Activated T-helper 2 cell treated with anti-CD3 and anti-CD28 coated beads, Interferon-gamma antibody, Interleukin-2, Interleukin-4, amounts not matched to agents 10 μg/mL and 5 μg/mL and 100 μg/mL, durations not matched to agents 14 hours and 24 hours and 36 hours (primary cell): ENCODE measurements around the gene TM7SF2. TPM values are rescaled to one million over a fixed set of nuclear protein-coding genes. Genes with fewer than 3 reads are reported as not detected.

Experiments used
- DNase-seq: peaks from one replicate; pipeline ENCODE4 v3.0.0; 2021; ENCODE audit warnings: low spot score
- H3K27ac Mint-ChIP-seq: one replicate; pipeline ENCODE4 v1.8.0; 2021; ENCODE audit warnings: mixed read lengths
- H3K27me3 Mint-ChIP-seq: one replicate; pipeline ENCODE4 v1.8.0; 2021; ENCODE audit warnings: low read depth, mixed read lengths
- H3K36me3 Mint-ChIP-seq: one replicate; pipeline ENCODE4 v1.8.0; 2021; ENCODE audit warnings: low read depth, mixed read lengths
- H3K4me1 Mint-ChIP-seq: one replicate; pipeline ENCODE4 v1.8.0; 2021; ENCODE audit warnings: low read depth, mixed read lengths
- H3K4me3 Mint-ChIP-seq: one replicate; pipeline ENCODE4 v1.8.0; 2021; ENCODE audit warnings: low read depth, mild to moderate bottlenecking, moderate library complexity, mixed read lengths
- H3K9me3 Mint-ChIP-seq: one replicate; pipeline ENCODE4 v1.8.0; 2021; ENCODE audit warnings: mixed read lengths
- intact Hi-C: fragments of 100-400 bp; cut with micrococcal nuclease; formaldehyde crosslinking; loops from one replicate; pipeline ENCODE4 v1.15.1; 2023
- total RNA-seq: library from RNA; stranded (reverse); gene quantifications from 2 replicates; pipeline ENCODE4 v1.2.3, GENCODE V29; 2022

Gene TM7SF2
- total RNA-seq, 1 donor from 2014 or later = 36.9 TPM

DNA sequence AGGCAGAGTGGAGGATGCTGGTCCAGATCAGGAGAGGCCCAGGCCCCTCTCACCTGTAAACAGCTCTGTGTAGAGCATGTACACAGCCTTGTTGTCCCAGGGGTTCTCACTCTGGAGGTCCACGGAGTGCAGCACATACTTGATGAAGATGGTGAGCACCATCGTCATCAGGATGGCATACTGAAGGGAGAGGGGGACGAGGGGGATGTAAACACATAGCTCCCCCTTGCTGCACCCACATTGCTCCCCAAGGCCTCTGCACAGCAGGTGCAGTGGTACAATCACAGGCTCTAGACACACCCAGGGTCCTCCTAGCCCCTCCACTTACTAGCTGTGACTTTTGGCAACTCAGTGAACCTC lies 19.7 kb downstream of the TM7SF2 start:
- DNase-seq = no peak
- Mint-ChIP-seq H3K36me3 (peaks cover 57% of the 10 kb centered on the region), H3K4me1 (peaks cover 23% of the 10 kb centered on the region), H3K4me3 (no peak overlapping the region), H3K27ac (no peak overlapping the region), H3K9me3 (no peaks in the 10 kb centered on the region), H3K27me3 (no peaks in the 10 kb centered on the region)
- intact Hi-C loops = loop anchor here (5.0 kb wide), 1 partner anchor 131 kb away; the partner anchor contains the start of gene POLA2

DNA sequence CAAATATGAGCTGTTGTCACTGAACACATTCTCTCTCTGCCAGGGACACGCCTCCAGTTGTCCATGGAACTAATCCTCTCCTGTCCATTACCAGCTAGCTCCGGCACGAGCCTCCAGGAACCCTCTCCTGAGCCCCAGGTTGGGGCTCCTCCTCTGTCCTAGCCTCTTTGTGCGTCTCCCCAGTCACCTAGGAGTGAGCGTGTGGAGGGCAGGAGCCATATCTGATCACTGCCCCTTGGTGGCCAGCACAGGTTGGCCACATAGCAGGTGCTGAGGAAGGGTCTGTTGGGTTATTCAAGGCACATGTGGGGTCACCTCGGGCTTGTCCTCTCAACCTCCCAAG lies 20.2 kb downstream of the TM7SF2 start:
- no peak overlapping the region for H3K27ac Mint-ChIP-seq
- H3K36me3 Mint-ChIP-seq = peaks cover 52% of the 10 kb centered on the region
- H3K4me3 Mint-ChIP-seq = no peak overlapping the region
- no peaks in the 10 kb centered on the region for H3K9me3 Mint-ChIP-seq
- intact Hi-C loops = loop anchor here (5.0 kb wide), 1 partner anchor 130 kb away; the partner anchor contains the start of gene POLA2
- H3K4me1 Mint-ChIP-seq = peaks cover 26% of the 10 kb centered on the region
- no peak for DNase-seq
- H3K27me3 Mint-ChIP-seq = no peaks in the 10 kb centered on the region

DNA sequence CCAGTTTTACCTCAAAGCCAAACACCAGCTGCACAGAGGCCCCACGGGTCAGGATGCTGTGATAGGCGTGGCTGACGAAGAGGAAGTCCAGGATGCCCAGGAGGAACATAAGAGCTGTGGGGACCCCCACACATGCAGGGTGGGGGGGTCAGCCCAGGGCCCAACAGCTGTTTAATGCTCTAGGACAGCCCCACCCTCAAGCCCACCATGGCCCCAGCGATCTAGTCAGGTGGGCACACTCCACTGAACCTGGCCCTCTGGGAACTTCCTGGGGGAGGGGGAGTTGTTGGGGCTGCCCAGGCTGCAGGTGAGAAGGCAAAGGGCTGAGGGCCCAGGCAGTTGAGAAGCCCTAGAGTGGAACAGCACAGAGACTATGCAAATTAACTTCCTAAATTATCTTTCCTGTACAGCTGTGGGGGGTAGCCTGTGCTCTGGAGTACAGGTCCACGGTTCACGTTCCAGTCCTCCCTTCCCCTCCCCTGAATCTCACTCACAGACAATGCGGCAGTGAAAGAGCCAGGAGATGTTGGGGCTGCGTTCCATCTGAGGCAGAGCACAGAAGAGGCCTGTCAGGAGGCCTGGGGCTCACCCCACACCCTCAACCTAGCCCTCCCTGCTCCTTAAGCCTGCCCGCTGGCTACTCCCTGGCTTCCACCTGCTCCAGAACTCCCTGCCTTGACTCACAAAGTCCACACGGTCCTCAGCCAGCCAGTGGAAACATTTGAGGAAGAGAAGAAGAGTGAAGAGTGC lies 20.7 kb downstream of the TM7SF2 start:
- no peak overlapping the region for H3K27ac Mint-ChIP-seq
- intact Hi-C loops = loop anchor here (5.0 kb wide), 1 partner anchor 130 kb away; the partner anchor contains the start of gene POLA2
- no peak for DNase-seq
- H3K36me3 Mint-ChIP-seq = peaks cover 47% of the 10 kb centered on the region
- no peaks in the 10 kb centered on the region for H3K27me3 Mint-ChIP-seq
- no peaks in the 10 kb centered on the region for H3K9me3 Mint-ChIP-seq
- H3K4me1 Mint-ChIP-seq = peaks cover 26% of the 10 kb centered on the region
- peak overlapping the region; percentile 96 for H3K4me3 Mint-ChIP-seq

DNA sequence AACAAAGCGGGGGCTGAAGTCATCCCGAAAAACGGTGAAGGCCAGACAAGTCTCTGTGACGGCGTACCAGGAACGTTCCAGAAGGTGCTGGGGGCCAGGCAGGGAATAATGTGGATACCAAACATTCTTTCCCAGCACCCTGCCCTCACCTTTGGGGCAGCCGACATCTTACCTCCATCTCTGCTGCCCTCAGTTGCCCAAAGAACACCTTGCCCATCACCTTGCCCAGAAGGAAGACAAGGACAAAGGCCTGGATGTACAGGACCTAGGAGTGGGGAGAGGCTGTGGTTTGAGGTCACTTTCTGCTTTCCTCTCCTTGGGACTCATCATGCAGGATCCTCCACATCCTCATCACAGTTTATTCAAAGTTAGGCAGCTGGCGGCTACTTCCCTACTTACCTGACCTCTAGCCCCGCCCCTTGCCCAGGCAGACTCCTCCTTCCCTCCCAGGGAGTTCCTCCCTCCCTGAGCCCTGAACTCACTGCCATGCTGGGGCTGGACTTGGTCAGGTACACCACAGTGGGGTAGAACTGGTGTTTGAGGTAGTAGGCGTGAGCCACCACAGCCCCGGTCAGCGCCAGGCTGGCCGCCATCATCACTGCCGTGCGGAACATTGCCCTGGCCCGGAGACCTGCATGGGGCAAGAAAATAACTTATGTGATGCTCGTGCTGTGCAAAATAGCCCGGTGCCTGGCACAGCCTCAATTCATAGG lies 21.5 kb downstream of the TM7SF2 start:
- Mint-ChIP-seq H3K9me3 (no peaks in the 10 kb centered on the region), H3K27ac (peak overlapping the region; percentile 99), H3K4me3 (peak overlapping the region; percentile 96), H3K36me3 (peaks cover 41% of the 10 kb centered on the region), H3K27me3 (no peaks in the 10 kb centered on the region), H3K4me1 (peaks cover 26% of the 10 kb centered on the region)
- peak; percentile 49 for DNase-seq
- intact Hi-C loops = loop anchor here (5.0 kb wide), 1 partner anchor 129 kb away; the partner anchor contains the start of gene POLA2

DNA sequence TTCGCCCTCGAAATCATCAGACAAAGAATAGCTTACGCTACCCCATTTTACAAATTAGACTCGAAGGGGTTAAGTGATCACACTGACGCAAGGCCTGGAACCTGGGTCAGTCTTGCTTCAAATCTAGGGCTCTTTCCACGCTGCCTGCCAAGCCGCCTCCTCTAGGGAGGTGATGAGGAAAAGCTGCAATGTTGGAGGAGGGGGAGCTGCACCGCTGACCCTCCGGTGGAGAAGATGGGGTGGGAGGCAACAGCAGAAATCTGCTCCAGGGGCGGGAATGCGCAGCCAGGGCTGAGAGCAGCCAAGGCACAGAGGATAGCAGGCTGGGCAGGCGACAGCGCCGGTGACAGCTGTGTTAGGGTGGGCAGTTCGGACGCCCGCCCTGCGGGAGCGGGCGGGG lies 22.1 kb downstream of the TM7SF2 start:
- intact Hi-C loops = loop anchor here (2.0 to 5.0 kb wide), 3 partner anchors 17 to 129 kb away; partner anchors contain the start of genes CAPN1, POLA2 and ZNHIT2
- H3K4me1 Mint-ChIP-seq = peaks cover 26% of the 10 kb centered on the region
- H3K27ac Mint-ChIP-seq = peak overlapping the region; percentile 99
- DNase-seq = peak; percentile 12
- H3K4me3 Mint-ChIP-seq = peak overlapping the region; percentile 96
- H3K9me3 Mint-ChIP-seq = no peaks in the 10 kb centered on the region
- no peaks in the 10 kb centered on the region for H3K27me3 Mint-ChIP-seq
- peaks cover 35% of the 10 kb centered on the region for H3K36me3 Mint-ChIP-seq

DNA sequence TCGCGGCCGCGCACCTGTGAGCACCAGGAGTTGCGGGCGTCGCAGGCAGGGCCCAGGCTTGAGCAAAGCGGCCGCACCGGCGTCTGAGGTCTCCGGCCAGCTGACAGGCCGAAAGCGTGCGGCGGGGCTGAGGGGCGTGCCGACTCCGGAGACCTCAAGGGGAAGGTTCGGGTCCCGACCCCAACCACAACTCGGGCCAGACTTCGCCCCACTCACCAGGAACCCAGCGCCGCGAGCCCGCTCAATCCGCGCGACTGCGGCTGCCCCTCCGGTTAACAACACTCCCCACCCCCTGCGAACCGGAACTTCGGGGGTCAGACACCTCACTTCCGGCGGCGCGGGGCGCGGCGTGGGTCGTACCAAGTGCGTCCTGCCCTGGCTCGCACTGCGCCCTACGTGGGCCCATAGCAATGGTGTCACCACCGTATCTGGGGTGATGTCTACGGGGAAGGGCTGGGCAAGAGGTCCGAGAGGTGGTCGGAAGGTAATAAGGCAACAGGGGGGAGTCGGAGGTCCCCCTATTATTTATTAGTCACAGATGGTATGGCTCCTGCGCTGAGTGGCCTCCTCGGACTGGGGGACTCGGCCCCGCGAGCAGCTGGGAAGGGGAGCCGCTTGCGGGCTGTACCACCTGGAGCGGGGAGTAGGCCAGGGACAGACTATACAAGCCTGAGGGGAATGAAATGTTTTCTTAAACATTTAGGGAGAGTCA lies 22.7 kb downstream of the TM7SF2 start, which contains the start of gene SYVN1:
TSS of gene SYVN1 (minus strand) at position 280 of the 712 bp plus-strand sequence. CDS start 918 bp downstream, outside the sequence.
- Mint-ChIP-seq H3K27me3 (no peaks in the 10 kb centered on the region), H3K27ac (peak within 1 kb of the TSS; percentile 99), H3K4me1 (peaks cover 26% of the 10 kb centered on the region), H3K36me3 (peaks cover 32% of the 10 kb centered on the region), H3K9me3 (no peaks in the 10 kb centered on the region), H3K4me3 (peak within 1 kb of the TSS; percentile 96)
- DNase-seq = peak; percentile 90
- intact Hi-C loops = loop anchor here (2.0 to 5.0 kb wide), 3 partner anchors 18 to 128 kb away; partner anchors contain the start of genes CAPN1, POLA2 and ZNHIT2

DNA sequence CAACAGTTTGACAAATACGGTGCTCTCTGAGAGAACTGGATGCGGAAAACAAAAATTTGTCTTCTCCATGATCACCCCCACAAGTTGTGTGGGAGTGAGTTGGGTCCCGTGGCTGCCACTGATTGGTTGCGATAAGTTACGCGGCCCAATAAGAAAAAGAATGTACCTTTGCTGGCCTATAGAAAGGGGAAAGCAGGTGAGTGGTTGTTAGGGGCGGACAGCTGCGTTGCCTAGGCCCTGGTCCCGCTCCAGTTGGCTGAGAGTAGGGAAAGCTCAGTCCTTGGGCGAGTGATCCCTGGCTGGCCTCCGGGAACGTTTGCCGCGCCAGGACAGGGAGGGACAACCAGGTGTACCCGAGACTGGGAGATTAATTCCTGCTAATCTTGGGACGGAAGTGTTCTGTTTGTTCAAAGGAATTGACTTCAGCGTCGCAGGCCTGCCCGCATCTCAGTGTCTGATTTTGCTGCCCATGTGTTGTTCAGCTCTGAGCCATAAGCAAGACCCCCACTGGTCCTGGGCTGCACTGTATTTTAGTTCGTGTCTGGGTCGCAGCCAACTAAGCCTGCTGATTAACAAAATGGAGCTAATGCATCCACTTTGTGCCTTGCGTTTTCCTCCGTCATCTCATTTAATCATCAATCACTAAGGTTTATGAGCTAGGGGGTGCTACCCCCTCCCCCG lies 23.4 kb downstream of the TM7SF2 start:
- H3K4me3 Mint-ChIP-seq = peak overlapping the region; percentile 96
- peak overlapping the region; percentile 99 for H3K27ac Mint-ChIP-seq
- no peaks in the 10 kb centered on the region for H3K9me3 Mint-ChIP-seq
- H3K27me3 Mint-ChIP-seq = peaks cover 2% of the 10 kb centered on the region
- peaks cover 26% of the 10 kb centered on the region for H3K4me1 Mint-ChIP-seq
- DNase-seq = peak; percentile 86
- peaks cover 27% of the 10 kb centered on the region for H3K36me3 Mint-ChIP-seq
- intact Hi-C loops = loop anchor here (1.0 to 5.0 kb wide), 5 partner anchors 13 to 127 kb away; partner anchors contain the start of genes CAPN1, FAU, MRPL49 and POLA2

DNA sequence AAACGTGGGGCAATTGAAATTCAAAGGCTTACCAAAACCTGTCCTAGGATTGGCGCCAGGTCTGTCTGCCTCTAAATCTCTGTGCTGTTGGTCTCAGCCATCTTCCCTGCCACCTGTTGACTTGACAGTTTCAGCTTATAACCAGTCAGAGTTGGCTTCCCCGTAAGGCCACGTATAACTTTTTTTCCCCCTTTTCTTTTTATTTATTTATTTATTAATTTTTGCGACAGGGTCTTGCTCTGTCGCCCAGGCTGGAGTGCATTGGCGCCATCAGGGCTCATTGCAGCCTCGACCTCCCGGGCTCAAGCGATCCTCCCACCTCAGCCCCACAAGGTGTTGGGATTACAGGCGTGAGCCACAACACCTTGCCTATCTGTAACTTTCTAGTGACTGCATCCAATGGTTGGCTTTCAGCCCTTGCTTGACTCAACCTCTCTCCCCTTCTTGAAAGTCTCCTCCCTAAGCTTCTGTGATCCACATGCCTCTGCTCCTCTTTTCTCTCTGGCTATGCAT lies 24.0 kb downstream of the TM7SF2 start:
- H3K27me3 Mint-ChIP-seq = peaks cover 4% of the 10 kb centered on the region
- H3K27ac Mint-ChIP-seq = peak overlapping the region; percentile 99
- peak overlapping the region; percentile 96 for H3K4me3 Mint-ChIP-seq
- H3K4me1 Mint-ChIP-seq = peaks cover 26% of the 10 kb centered on the region
- H3K9me3 Mint-ChIP-seq = no peaks in the 10 kb centered on the region
- DNase-seq = no peak
- intact Hi-C loops = loop anchor here (1.0 to 2.0 kb wide), 4 partner anchors 13 to 108 kb away; partner anchors contain the start of genes CAPN1, FAU, MRPL49 and SNX15
- H3K36me3 Mint-ChIP-seq = peaks cover 24% of the 10 kb centered on the region

DNA sequence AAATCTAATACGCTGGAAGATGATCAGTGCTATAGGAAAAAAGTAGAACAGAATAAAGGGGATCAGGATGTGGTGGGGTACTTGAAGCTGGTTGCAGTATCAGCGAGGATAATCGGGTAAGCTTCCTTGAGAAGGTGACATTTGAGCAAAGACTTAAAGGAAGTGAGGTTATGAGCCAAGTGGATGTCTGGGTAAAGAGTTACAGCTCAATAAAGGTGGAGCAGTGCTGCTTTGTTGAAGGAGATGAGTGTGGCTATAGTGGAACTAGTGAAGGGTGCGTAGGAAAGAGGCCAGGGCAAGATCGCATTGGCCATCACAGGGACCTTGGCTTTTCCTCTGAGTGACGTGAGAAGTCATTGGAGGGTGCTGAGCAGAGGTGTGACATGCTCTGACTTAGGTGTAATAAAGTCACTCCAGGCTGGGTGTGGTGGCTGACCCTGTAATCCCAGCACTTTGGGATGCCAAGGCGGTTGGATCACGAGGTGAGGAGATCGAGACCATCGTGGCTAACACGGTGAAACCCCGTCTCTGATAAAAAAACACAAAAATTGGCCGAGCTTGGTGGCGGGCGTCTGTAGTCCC lies 24.9 kb downstream of the TM7SF2 start:
- H3K4me1 Mint-ChIP-seq = peaks cover 26% of the 10 kb centered on the region
- H3K27ac Mint-ChIP-seq = no peak overlapping the region
- no peaks in the 10 kb centered on the region for H3K9me3 Mint-ChIP-seq
- H3K4me3 Mint-ChIP-seq = peak overlapping the region; percentile 74
- H3K36me3 Mint-ChIP-seq = peaks cover 15% of the 10 kb centered on the region
- DNase-seq = no peak
- intact Hi-C loops = no loop called here
- peaks cover 11% of the 10 kb centered on the region for H3K27me3 Mint-ChIP-seq

DNA sequence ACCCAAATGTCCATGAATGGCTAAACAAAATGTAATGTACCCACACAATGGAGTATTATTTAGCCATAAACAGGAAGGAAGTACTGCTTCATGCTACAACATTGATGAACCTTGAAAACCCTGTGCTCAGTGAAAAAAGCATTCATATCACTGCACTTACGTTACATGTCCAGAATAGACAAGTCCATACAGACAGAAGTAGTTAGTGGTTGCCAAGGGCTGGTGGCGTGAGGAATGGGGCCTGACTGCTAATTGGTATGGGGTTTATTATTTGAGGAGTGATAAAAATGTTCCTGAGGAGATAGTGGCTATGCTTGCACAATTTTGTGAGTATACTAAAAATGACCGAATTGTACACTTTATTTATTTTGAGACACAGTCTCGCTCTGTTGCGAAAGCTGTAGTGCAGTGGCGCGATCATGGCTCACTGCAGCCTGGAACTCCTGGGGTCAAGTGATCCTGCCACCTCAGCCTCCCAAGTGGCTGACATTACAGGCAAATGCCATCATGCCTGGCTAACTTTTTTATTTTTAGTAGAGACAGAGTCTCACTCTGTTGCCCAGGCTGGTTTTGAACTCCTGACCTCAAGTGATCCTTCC lies 30.3 kb downstream of the TM7SF2 start:
- Mint-ChIP-seq H3K4me3 (no peak overlapping the region), H3K36me3 (no peaks in the 10 kb centered on the region), H3K27me3 (peaks cover 26% of the 10 kb centered on the region), H3K9me3 (no peaks in the 10 kb centered on the region), H3K27ac (no peak overlapping the region), H3K4me1 (no peaks in the 10 kb centered on the region)
- intact Hi-C loops = no loop called here
- DNase-seq = no peak

DNA sequence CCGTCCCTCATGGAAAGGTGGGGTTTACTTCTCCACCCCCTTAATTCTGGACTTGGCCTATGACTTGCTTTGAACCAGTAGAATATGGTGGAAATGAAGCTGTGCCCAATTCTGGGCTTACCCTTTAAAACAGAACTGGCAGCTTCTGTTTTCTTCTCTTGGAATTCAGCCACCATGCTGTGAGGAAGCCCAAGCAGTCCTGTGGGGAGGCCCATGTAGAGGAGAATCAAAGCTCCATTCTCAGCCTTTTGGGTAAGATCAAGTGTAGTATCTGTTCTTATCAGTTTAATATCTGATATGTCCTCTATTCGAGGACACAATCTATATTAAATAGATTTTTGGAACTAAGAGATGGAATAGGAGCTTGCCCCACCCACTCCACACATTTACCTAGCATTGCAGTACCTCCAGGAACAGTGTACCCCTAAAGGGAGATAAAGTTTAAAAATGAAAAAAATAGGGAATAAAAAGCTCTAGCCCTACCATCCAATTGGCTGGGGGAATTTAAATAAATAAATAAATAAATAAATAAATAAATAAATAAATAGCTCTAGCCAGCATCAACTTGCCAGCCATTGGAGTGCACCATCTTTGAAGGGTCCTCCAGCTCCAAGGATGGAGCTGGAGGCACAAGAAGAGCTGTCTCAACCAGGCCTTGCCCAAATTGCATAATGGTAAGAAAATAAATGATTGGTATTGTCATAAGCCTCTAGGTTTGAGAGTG lies 35.8 kb downstream of the TM7SF2 start:
- H3K36me3 Mint-ChIP-seq = no peaks in the 10 kb centered on the region
- DNase-seq = no peak
- H3K9me3 Mint-ChIP-seq = no peaks in the 10 kb centered on the region
- peaks cover 11% of the 10 kb centered on the region for H3K4me1 Mint-ChIP-seq
- H3K27ac Mint-ChIP-seq = no peak overlapping the region
- intact Hi-C loops = no loop called here
- H3K27me3 Mint-ChIP-seq = peaks cover 10% of the 10 kb centered on the region
- H3K4me3 Mint-ChIP-seq = no peak overlapping the region
